Measurements from ENCODE around the gene ABCC9.

The ABCC9 gene

DNA sequence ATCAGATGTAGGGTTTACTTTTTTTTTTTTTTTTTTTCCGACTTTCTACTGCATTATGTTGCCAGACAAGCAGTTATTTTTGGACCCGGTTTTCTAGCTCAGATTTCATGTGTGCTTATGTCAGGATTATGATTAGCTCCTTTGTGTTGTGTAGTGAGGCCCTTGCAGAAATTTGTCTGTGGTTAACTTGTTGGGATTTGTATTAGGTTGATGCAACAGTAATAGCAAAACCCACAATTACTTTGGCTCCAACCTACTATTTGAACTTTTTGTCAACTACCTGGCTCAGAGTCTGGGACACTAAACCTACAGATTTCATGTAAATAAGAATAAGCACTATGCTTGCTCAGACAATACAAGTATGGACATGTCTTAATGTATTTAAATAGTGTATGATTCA is 122.6 kb downstream of the ABCC9 start:
- TF ChIP-seq RAD21 (IDR thresholded peaks at IDR 0.05; ENCODE audit: low read depth), result no peak
- TF ChIP-seq CEBPB (IDR thresholded peaks at IDR 0.05), result no peak
- no peak for TF ChIP-seq YY1 (IDR thresholded peaks at IDR 0.05; ENCODE audit: low read depth)
- no peak for TF ChIP-seq EP300 (IDR thresholded peaks at IDR 0.05; ENCODE audit: borderline replicate concordance)
- no peak for TF ChIP-seq TEAD4 (IDR thresholded peaks at IDR 0.05)
- TF ChIP-seq EGR1 (IDR thresholded peaks at IDR 0.05), result no peak
- TF ChIP-seq CREB1 (IDR thresholded peaks at IDR 0.05; ENCODE audit: low read depth), result no peak
- TF ChIP-seq REST (IDR thresholded peaks at IDR 0.05; ENCODE audit: low read depth), result no peak
- TF ChIP-seq TAF1 (IDR thresholded peaks at IDR 0.05; ENCODE audit: low read depth), result no peak
- no peak for TF ChIP-seq FOXM1 (IDR thresholded peaks at IDR 0.05; ENCODE audit: borderline replicate concordance, low read depth)
- no peak for TF ChIP-seq TCF12 (IDR thresholded peaks at IDR 0.05; ENCODE audit: low read depth)
- TF ChIP-seq NFIC (IDR thresholded peaks at IDR 0.05), result no peak
- no peak for TF ChIP-seq USF1 (IDR thresholded peaks at IDR 0.05)
- TF ChIP-seq, protein P1, sequence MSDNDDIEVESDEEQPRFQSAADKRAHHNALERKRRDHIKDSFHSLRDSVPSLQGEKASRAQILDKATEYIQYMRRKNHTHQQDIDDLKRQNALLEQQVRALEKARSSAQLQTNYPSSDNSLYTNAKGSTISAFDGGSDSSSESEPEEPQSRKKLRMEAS (IDR thresholded peaks at IDR 0.05), result no peak
- TF ChIP-seq ZBTB7A (IDR thresholded peaks at IDR 0.05; ENCODE audit: low read depth), result no peak

- TF ChIP-seq NFIC (IDR thresholded peaks at IDR 0.05) (no peak), TAF1 (IDR thresholded peaks at IDR 0.05; ENCODE audit: low read depth) (no peak), ZBTB7A (IDR thresholded peaks at IDR 0.05; ENCODE audit: low read depth) (no peak), USF1 (IDR thresholded peaks at IDR 0.05) (no peak), CREB1 (IDR thresholded peaks at IDR 0.05; ENCODE audit: low read depth) (no peak), EGR1 (IDR thresholded peaks at IDR 0.05) (no peak), REST (IDR thresholded peaks at IDR 0.05; ENCODE audit: low read depth) (no peak), TEAD4 (IDR thresholded peaks at IDR 0.05) (no peak), RAD21 (IDR thresholded peaks at IDR 0.05; ENCODE audit: low read depth) (no peak), TCF12 (IDR thresholded peaks at IDR 0.05; ENCODE audit: low read depth) (no peak)
These were observed 125.7 kb downstream of the ABCC9 start for GRCh38 chr12:21815306-21816062.

DNA sequence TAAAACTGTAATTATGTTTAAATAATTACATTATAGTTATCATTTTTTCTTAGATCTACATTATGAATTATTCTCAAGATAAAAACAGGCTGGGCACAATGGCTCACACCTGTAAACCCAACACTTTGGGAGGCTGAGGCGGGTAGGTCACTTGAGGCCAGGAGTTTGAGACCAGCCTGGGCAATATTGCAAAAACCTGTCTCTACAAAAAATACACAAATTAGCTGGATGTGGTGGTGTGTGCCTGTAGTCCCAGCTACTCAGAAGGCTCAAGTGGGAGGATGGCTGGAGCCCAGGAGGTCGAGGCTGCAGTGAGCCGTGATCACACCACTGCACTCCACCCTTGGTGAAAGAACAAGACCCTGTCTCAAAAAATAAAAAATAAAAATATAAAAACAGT is 126.4 kb downstream of the ABCC9 start:
- TF ChIP-seq ZBTB7A (IDR thresholded peaks at IDR 0.05; ENCODE audit: low read depth), result no peak
- no peak for TF ChIP-seq RAD21 (IDR thresholded peaks at IDR 0.05; ENCODE audit: low read depth)
- no peak for TF ChIP-seq EGR1 (IDR thresholded peaks at IDR 0.05)
- TF ChIP-seq TCF12 (IDR thresholded peaks at IDR 0.05; ENCODE audit: low read depth), result no peak
- TF ChIP-seq, protein P1 (IDR thresholded peaks at IDR 0.05), result no peak
- no peak for TF ChIP-seq CEBPB (IDR thresholded peaks at IDR 0.05)
- no peak for TF ChIP-seq CREB1 (IDR thresholded peaks at IDR 0.05; ENCODE audit: low read depth)
- no peak for TF ChIP-seq TEAD4 (IDR thresholded peaks at IDR 0.05)

- TF ChIP-seq NFIC (IDR thresholded peaks at IDR 0.05) (no peak), USF1 (IDR thresholded peaks at IDR 0.05) (no peak), CEBPB (IDR thresholded peaks at IDR 0.05) (no peak), ZBTB7A (IDR thresholded peaks at IDR 0.05; ENCODE audit: low read depth) (no peak), CREB1 (IDR thresholded peaks at IDR 0.05; ENCODE audit: low read depth) (no peak), REST (IDR thresholded peaks at IDR 0.05; ENCODE audit: low read depth) (no peak), YY1 (IDR thresholded peaks at IDR 0.05; ENCODE audit: low read depth) (no peak), FOXM1 (IDR thresholded peaks at IDR 0.05; ENCODE audit: borderline replicate concordance, low read depth) (no peak), RAD21 (IDR thresholded peaks at IDR 0.05; ENCODE audit: low read depth) (no peak), TAF1 (IDR thresholded peaks at IDR 0.05; ENCODE audit: low read depth) (no peak), EGR1 (IDR thresholded peaks at IDR 0.05) (no peak), TCF12 (IDR thresholded peaks at IDR 0.05; ENCODE audit: low read depth) (no peak), TEAD4 (IDR thresholded peaks at IDR 0.05) (no peak), EP300 (IDR thresholded peaks at IDR 0.05; ENCODE audit: borderline replicate concordance) (no peak)
- TF ChIP-seq, protein P1 (IDR thresholded peaks at IDR 0.05), result no peak
These were observed 126.9 kb downstream of the ABCC9 start for GRCh38 chr12:21814327-21814726.

Measured in Ishikawa (cell line).